Activated T-cell treated with anti-CD3 and anti-CD28 coated beads for 24 hours (primary cell): Measurements from ENCODE around the gene CLNK.

ENCODE experiments used
- DNase-seq: peaks from one replicate; pipeline ENCODE4 v3.0.0-alpha.2; 2020; ENCODE audit warnings: low read depth

Gene CLNK, protein sequence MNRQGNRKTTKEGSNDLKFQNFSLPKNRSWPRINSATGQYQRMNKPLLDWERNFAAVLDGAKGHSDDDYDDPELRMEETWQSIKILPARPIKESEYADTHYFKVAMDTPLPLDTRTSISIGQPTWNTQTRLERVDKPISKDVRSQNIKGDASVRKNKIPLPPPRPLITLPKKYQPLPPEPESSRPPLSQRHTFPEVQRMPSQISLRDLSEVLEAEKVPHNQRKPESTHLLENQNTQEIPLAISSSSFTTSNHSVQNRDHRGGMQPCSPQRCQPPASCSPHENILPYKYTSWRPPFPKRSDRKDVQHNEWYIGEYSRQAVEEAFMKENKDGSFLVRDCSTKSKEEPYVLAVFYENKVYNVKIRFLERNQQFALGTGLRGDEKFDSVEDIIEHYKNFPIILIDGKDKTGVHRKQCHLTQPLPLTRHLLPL

DNA sequence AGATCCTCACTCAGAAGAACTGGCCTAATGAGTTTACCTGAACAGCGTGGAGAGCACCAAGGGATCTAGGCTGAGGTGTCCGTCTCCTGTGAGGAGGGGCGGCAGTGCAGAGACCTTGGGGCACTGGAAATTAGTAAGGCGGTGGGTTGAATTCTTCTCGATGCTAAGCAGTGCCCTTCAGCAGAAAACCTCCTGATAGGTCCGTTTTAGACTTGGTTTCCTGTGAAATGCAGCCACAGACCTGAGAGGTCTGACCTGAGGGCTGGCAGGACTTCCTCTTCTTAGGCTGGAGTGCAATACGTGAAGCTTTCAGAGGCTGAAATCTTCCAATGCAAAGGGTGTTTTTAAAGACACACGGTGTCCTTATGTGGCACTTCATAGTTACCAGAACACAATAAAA is at the start of gene CLNK:
Gene CLNK, minus strand, starts transcription at position 138 of the 400 bp plus-strand sequence. CDS start 16,899 bp downstream, outside the sequence.
- no peak for DNase-seq

DNA sequence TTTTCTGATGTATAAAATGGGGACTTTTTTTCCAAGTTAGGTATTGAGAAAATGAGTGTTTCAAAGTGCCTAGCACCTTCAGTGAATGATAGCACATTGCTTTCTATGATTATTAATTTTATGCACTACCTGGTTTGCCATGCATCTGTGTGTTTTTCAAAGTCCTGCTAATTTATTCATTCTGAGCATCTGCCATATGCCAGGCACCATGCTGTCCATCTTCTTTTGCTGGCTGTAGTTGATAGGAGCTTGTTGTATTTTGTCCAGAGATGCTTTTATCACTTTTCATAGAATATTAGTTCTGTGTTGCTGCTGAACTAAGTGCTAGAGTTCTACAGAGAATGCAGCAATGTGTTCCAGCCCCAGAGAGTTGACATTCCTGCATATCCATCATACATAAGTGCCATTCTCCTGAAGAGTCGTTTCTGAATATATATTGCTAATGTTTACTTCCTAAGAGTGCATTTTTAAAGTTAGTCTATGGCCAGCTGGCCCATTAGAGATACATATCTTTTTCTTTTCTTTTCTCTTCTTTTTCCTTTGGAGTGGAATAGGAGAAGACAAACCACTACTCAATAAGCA is 49.0 kb upstream of the CLNK start:
- DNase-seq = no peak

DNA sequence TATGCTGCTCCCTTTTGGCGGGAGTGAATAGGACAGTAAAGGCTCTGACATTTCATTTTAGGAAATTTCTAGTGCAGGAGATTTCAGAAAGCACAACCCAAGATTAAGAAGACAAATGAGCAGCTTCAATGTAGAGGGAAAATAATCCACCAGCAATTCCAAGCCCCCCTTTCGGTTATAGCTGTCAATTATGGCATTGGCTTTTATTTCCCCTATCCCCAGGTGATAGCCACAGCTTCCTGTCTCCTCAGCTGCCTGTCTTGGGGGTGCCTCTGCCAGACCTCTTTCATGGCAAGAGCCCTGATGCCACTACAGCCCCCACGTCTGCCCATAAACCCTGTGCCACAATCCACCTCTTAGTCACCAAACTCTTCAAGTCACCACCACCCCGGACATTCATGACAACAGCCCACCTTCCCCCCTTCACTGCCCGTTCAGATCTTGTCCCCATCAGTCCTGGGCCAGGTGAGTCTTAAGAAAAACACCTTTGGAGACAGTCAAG is 48.4 kb upstream of the CLNK start:
- DNase-seq = no peak

DNA sequence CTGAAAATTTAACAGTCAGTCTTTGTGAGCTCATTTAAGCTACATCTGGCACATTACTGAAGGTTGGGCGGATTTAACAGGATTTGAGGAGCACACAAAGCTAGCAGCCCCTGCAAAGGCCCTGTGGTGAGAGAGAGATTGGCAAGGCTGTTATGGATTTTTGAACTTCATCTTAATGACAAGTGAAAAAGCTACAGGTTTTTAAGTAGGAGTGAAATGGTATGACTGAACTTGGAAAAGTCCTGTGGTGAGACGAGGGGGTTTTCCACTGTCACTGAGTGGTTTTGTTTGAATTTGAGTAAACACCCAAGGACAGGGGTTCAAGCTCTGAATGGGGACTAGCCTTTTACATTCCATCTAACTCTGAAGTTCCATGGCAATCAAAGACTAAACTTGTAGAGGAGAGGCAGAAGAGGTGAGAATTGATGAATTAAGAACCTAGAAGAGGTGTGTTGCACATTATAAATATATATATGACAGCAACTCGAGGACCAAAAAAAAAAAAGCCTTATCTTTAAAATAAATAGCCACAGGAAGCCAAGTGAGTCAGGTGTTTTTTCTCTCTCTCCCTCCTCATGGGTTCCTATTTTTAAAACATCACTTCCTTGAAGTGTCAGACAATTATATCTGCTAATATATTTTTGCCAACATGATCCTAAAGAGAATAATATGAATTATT is 47.8 kb upstream of the CLNK start:
- no peak for DNase-seq

DNA sequence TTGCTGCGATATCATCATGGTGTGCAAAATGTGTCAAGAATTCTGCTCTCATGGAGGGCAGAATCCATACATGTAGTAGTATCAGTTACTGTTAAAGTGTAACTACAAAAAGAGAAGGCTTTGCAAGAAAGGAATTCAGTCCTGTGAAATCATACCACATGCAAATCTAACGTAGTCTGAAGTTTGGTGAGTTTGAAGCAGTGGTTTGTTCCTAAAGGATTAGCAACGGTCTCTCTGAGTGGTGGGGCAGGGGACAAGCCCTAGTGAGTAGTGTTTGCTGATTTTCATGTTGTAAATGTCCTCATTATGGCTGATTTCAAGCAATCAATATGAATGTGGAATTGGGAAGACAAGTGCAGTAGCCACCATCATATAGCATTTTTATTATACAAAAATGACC is 47.1 kb upstream of the CLNK start:
- DNase-seq = no peak

DNA sequence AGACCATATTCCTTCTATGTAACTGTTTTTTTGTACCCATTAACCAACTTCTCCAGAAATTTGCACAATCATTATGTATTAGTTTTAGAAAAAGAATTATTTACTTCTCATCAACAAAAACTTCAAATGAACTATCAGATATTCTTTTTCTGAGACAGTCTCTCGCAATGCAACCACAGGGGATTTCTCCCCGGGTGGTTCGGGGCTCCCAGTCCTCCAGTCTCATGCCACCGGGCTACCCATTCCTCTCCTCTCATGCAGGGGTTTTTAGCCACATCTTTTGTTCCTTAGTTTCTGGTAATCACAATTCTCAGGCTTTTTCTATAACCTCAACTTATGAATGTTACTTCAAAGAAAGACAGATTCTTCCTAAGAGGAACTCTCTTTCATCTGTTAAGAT is 46.6 kb upstream of the CLNK start:
- DNase-seq = no peak

DNA sequence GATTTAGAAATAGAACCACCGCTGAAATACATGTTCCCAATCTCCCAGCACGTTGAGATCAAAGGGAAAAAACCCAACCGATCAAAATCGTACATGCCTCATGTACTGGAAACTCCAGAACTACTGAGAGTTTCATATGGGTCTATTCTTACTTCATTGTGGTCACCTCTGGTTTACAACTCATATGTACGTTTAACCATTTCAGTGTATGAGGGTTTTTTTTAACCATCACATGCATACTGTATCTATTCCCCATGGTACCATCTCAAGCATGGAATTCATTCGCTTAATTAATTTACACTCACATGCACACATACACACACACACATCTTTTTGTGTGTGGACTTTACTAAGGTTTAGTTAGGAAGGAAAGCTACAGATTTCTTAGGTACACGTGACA is 46.0 kb upstream of the CLNK start:
- DNase-seq = no peak

DNA sequence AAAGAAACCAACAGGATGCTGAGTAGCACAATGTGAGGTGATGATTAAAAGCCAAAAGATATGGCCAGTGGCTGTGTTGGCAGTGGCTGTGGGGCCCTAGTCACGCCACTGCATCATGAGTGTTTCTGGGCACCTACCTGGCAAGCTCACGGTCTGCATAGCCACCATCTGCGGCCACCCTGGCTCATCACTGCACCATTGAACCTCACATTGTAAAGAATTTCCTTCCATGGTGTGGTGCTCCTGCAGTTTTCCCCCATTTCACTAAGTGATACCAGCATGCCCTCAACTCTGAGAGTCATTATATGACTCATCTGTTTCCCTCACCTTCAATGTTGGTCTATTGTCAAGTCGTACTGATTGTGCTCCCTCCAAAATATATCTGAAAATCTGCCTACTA is 45.5 kb upstream of the CLNK start:
- DNase-seq = no peak

DNA sequence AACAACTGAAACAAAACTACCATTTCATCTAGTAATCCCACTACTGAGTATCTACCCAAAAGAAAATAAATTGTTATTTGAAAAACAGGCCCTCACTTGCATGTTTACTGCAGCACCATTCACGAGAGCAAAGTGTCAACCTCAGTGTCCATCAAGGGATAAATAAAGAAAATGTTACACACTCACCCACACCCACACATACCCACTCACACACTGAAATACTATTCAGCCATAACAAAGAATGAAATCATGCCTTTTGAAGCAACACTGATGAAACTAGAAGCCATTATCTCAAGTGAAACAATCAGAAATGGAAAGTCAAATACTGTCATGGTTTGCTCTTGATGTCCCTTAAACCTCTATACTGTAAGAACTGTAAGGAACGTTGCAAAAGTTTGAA is 44.8 kb upstream of the CLNK start:
- DNase-seq = no peak

DNA sequence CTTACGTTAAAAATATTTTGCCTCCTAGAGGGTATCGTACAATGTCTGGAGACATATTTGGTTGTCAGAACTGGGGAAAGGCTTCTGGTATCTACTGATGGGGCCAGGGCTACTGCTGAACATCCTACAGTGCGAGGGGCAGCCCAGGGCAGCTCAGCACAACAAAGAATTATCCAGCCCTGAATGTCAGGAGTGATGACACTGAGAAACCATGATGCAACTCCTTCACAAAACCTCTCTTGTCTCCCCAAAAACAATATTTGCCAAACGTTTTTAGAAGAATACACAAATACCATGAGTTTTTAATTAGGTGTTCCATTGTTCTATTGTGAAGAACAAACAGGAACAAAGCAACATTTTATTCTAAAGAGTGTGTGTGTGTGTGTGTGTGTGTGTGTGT is 43.4 kb upstream of the CLNK start:
- DNase-seq = no peak

DNA sequence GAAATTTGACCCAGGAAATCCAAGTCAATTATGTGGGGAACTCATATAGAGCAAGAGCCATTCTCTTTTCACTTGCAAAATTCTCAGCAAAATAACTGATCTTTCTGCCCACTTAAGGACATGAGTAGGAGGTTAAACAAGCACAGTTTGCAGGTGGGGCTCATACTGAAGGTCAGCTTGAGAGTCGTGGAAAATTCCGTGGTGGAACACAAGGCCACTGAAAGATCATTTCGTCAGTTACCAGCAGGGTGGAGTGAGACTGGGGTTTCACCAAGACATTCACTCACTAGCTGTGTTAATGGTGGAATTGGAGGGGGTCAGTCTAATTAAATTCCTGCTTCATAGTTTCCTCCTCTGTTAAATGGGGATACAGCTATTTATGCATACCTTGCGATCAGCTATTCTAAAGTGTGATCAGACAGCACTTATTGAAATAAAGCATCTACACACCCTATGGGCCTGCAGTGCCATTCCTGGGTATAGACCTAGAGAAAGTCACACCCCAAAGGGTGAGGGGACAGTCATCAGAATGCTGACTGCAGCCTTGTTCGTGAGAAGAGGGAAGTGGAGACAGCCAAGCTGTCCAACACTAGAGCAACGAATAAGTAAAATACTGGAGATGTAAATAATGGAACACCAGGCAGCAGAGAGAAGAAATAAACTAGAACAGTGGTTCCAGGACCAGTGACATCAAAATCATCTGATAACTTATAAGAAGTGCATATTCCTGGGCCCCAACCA is 42.7 kb upstream of the CLNK start:
- DNase-seq = no peak

DNA sequence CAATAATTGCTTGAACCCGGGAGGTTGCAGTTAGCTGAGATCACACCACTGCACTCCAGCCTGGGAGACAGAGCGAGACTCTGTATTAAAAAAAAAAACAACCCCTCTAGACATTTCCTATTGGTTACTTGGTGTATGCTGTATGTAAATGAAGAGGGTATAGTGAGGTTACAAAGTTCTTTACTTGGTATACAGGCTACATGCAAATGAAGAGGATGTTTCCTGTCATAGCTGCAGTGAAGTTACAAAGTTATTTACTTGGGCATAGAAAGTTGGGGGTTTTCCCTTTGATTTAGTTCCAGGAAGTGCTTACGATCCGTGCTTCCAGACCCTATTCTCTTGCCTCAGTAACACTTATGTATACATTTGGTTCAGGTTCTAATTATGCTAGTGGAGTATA is 38.4 kb upstream of the CLNK start:
- DNase-seq = no peak

DNA sequence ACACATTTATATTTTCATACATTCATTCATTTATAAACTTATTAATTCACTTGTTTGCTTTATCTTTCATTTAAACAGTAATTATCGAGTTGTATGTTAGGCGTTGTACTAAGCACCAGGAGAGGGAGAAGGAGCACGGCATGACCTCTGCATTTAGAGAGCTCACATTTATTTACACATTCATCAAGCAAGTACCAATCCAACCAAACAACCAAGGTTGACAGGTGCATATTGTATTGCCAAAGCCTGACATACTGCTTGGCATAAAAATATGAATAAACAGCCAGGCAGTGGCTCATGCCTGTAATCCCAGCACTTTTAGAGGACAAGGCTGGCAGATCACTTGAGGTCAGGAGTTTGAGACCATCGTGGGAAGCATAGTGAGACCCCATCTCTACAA is 37.0 kb upstream of the CLNK start:
- DNase-seq = no peak

DNA sequence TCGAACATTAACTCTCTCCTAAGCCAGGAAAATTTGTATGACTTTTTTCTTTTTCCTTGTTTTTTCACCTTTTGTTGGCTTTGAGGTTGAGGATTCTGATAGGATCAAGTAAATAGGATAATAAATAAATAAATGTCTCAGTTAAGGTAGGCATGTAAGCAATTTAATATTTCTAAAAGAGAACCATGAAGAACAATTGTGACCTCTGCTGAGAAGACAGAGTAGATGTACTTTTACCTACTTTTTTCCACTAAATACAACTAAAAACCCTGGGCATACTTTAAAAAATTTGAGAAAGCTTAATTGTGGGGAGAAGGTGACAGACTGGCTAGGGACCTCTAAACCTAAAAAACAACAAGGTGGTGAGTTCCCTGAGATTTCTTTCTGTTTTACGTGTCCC is 31.6 kb upstream of the CLNK start:
- DNase-seq = no peak

DNA sequence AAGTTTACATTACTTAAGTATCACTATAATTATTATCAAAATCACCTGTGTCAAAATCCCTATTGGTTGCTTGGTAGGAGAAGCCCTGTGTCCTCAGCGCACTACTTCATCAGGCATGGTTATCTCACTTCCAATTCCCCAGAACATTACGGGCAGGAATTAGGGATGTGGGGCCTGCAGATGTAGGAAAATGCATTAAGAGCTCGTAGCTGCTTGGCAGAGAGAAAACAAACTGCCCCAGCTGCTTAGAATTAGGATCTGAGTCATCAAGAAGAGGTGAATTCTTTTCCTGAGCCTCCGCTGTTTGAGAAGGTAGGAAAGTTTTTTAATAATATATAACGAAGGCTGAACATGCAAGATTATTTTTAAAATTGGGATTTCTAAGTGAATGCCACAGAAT is 31.1 kb upstream of the CLNK start:
- DNase-seq = no peak

DNA sequence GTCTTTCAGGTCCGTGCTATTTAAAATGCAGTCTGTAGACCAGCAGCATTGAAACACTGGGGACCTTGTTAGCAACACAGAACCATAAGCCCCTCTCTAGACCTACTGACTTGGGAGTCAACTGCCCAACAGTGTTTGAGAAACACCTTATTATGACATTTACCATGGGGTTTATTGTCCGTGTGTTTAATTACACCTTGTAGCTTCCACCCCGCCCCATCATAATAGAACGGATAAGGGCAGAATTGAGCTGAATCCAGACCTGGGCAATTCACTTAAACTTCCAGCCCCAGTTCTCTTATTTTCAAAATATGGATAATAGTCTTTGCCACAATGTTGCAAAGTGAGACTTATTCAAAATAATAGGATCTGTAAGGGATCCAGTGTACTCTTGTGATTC is 30.6 kb upstream of the CLNK start:
- DNase-seq = no peak

DNA sequence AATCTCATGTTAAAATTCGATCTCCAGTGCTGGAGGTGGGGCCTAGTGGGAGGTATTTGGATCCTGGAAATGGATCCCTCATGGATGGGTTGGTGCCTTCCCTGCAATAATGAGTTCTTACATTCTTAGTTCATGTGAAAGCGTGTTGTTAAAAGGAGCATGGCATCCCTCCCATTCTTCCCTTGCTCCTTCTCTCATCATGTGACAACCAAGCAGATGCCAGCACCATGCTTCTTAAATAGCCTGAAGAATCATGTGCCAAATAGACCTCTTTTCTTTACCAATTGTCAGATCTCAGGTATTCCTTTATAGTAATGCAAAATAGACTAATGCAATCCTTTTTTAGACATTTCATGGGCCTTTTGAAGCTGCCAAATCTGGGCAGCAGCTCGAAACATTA is 29.0 kb upstream of the CLNK start:
- no peak for DNase-seq

DNA sequence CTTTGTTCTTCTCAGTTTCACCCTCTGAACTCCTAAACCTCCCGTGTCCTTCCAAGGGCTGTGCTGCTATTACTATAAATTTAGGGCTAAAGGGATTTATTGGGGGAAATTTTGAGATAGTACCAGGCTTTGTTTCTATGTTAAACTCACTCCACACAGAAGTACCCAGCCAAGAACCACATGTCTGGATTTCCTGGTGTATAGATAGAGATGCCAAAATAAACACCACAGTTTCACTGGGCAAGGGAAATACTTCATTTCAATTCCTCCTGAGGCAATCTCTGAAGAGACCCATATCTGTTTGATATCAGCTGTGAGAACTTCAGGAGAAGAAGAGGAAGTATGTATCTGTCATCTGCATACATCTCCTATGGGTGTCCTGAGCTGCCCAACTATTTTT is 21.7 kb upstream of the CLNK start:
- DNase-seq = no peak

DNA sequence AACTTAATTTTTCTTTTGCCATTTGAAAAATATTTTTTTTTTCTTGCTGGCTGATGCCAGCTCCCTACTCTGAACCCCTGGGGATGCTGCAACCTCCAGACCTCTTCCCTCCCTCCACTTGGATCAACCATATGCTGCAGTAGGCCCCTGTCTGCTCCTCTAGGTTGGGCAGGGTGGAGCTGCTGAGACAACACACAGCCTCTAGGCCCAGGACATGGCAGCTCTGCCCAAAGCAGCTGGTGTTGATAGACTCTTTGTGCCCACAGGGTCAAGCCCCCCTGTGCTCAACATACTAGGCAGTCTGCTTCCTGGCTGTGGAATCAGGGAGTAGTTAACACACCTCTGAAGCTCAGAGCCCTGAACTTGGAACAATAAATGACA is 19.9 kb upstream of the CLNK start:
- DNase-seq = no peak

DNA sequence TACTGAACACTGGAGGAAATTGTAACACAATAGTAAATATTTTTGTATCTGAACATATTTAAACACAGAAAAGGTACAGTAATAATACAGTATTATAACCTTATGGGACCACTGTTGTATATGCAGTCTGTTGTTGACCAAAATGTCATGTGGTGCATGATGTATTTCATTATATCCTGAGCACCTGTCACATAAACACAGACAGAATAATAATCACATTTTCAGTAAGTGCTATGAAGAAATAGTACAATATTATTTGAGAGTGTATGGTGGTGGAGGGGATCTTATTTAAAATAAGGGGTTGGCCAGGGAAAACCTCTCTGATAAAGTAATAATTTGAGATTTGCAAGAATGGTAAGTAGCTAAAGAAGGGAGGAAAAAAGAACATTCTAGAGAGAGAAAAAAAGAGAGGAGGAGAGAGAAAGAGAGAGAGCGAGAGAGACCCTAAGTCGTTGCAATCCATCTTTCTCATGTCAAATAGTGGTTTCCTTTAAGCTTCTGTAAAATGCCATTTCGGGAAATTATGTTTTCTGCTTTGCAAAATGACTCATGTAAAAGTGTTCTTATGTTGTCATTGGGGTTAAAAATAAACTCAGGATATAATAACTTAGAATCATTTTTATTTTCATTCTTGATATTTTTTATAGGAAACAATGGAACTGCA is 19.3 kb upstream of the CLNK start:
- no peak for DNase-seq

DNA sequence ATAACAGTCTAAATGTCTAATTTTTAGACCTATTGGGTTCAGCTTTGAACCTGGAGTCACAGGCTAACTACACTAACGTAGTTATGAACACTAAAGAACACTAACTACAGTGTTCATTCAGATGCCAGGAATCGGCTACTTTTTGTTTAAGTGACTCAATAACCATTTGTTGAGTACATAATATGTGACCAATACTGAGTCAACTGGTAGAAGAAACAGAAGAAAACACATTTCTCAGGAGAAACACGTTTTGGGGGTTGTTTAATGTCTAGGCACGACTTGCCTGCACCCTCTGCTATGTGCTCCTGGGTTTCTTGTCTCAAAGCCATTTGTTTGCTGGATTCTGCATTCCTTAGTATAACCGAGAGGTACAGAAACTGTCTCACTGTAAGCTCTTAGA is 18.6 kb upstream of the CLNK start:
- DNase-seq = no peak
